H1 (cell line): ENCODE data around the gene FOXM1. TPM values are rescaled to one million over a fixed set of nuclear protein-coding genes. Genes with fewer than 3 reads are reported as not detected.

Source experiments
- POU5F1 ChIP-seq: IDR thresholded peaks from 2 replicates; pipeline ENCODE4 v1.6.1; 2011; ENCODE audit warnings: low read depth, mild to moderate bottlenecking, low read length, moderate library complexity
- polyA plus RNA-seq, 7 experiments: library from polyadenylated mRNA; depleted of rRNA in 3 of 7; stranded (reverse) in 5 of 7; unstranded in 2 of 7; fragments of >200 nt in 5 of 7; fragments of 200-250 nt in 2 of 7; gene quantifications; 1 replicate in 5 of 7; 2 replicates in 1 of 7; 4 replicates in 1 of 7; pipeline versions ENCODE4 v1.2.1 to v1.2.3, GENCODE V29; 2011 to 2013; ENCODE audit warnings: missing spikeins in 2 of 7, mixed read lengths in 2 of 7
- total RNA-seq: library from RNA; stranded (reverse); fragmentation: NEBNext Ultra II Directional; extraction: Animal tissue kit (Norgen Biotek cat#: 25700); gene quantifications from 2 replicates; pipeline ENCODE4 v1.2.1, GENCODE V29; 2021

The FOXM1 gene
- total and polyA plus RNA-seq, 2 of the 8 experiments (the other 6 are each of a cell fraction or from before 2014, with no cell fraction given), result 58.1 to 121 TPM

DNA sequence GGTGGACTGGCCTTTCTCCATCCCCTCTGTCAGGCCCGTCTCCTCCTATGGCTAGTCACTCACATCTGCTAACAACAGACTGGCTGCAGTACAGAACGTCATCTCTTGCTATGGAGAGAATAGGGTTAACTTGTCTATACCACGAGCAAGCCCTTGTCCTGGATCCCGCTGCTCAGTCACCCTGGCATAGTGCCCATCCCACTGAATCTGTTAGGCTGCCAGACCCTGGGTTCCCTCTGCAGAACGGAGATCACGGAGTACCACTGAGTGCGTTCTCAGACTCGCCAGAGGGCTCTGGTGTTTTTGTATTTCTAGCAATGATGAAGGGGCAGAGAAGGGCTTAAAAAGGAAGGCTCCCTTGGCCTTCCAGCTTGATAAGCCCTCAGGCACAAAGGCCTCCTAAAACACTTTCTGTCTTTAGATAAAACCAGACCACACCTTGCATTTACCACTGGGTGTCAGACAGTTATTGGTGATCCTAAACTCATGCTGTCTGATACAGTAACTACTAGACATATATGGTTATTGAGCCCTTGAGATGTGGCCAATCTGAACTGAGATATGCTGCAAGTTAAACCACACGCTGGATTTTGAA lies 35.8 kb downstream of the FOXM1 start (continued):
- TF ChIP-seq POU5F1, result no peak
